GM12892 (cell line): ENCODE data around the gene ADRM1.

Experiments
- POLR2A ChIP-seq: IDR thresholded peaks from 2 replicates; pipeline ENCODE4 v1.6.1; 2011; ENCODE audit warnings: low read depth, low read length, control low read depth
- POLR2AphosphoS5 ChIP-seq: IDR thresholded peaks from 2 replicates; pipeline ENCODE4 v1.6.1; 2011; ENCODE audit warnings: low read depth, low read length, control low read depth

DNA sequence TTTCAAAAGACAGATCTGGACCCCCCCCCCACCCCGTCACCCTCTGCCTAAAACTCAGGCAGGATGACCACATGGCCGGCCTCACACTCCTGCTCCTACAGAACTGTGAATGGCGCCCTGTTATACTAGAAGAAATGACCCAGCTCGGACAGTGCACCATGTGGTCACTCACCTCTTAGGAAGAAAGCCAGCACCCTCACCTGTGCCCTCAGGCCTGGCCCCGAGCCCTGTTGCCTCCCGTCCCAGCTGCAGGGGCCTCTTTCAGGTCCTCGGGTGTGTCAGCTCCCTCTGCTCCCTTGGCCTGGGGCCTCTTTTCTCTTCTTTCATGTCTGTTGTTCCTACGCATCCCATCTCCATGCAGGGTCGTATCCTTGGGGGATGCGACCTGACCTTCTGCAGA lies 40.7 kb upstream of the ADRM1 start:
- TF ChIP-seq POLR2AphosphoS5: no peak
- no peak for TF ChIP-seq POLR2A
